Neural cell (in vitro differentiated cells): Measurements from ENCODE around the gene PMF1.

Source experiments
- CTCF ChIP-seq: fragments of 450-650 bp; IDR thresholded peaks from 2 replicates; pipeline ENCODE4 v1.5.1; 2014; ENCODE audit warnings: antibody characterized with exemption, mild to moderate bottlenecking, moderate library complexity; ENCODE audit not compliant: poor library complexity, severe bottlenecking
- EP300 ChIP-seq: fragments of 450-650 bp; conservative IDR thresholded peaks from 2 replicates; pipeline ENCODE4 v1.6.1; 2014; ENCODE audit warnings: antibody characterized with exemption, mild to moderate bottlenecking, moderate library complexity; ENCODE audit not compliant: poor library complexity, severe bottlenecking
- POLR2AphosphoS5 ChIP-seq: IDR thresholded peaks from 2 replicates; pipeline ENCODE4 v1.6.1; 2012
- RAD21 ChIP-seq: fragments of 450-650 bp; conservative IDR thresholded peaks from 2 replicates; pipeline ENCODE4 v1.6.1; 2014; ENCODE audit warnings: antibody characterized with exemption, mild to moderate bottlenecking, moderate library complexity

DNA sequence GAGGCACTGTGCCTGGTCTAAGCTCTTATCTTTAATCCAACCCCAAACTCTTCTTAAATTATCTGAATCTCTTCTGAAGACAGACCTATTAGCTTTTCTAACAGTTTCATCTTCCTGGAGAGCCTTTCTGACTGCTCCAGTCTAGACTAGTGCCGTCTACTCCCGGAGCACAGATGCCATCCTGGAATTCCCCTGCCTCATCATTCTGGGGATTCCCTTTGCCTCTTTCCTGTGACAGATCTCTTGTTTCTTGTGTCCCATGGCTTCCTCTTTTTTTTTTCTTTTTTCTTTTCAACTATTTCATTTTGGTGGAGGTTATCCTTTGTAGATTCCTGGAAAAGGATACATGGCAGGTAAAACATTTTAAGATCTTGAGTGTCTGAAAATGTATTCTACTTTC is 47.7 kb upstream of the PMF1 start:
- TF ChIP-seq POLR2AphosphoS5 (no peak), CTCF (no peak), EP300 (no peak), RAD21 (no peak)
